H1 (cell line): Measurements from ENCODE around the gene ENTPD1. TPM values are rescaled to one million over a fixed set of nuclear protein-coding genes. Genes with fewer than 3 reads are reported as not detected.

Experiments
- CTCF ChIA-PET: fragments of 300-600 bp; sonication (Branson Sonifier 250); formaldehyde crosslinking; loops from one replicate; lab custom pipeline; 2021; ENCODE audit not compliant: partially characterized antibody; lab: Charles Lee
- POLR2A ChIA-PET: fragments of 300-600 bp; sonication (Branson Sonifier 250); formaldehyde crosslinking; loops from one replicate; lab custom pipeline; 2021; ENCODE audit warnings: inconsistent platforms; ENCODE audit not compliant: partially characterized antibody; lab: Charles Lee
- DNase-seq, 2 experiments: peaks; one replicate each; pipeline versions ENCODE4 v3.0.0 to v3.0.0-alpha.2; 2010 to 2022; ENCODE audit warnings: low spot score in 2 of 2, low read depth in 1 of 2, mixed read lengths in 1 of 2
- FAIRE-seq: peaks from 2 replicates; lab custom pipeline; 2011; peaks lifted over from hg19 to GRCh38; lab: Jason Lieb, UNC
- H2AFZ ChIP-seq: 2 replicates; pipeline ENCODE4 v1.8.1; 2012; ENCODE audit warnings: low read length, inconsistent platforms
- H2AK5ac ChIP-seq: 2 replicates; pipeline ENCODE4 v1.6.1; 2013; ENCODE audit warnings: low read depth, low read length
- H2BK120ac ChIP-seq: replicated peaks from 2 replicates; pipeline ENCODE3; 2013; ENCODE audit warnings: low read depth, low read length, inconsistent platforms
- H2BK12ac ChIP-seq: 2 replicates; pipeline ENCODE4 v1.6.1; 2013; ENCODE audit warnings: low read depth, low read length
- H2BK15ac ChIP-seq: 2 replicates; pipeline ENCODE4 v1.6.1; 2013; ENCODE audit warnings: low read length
- H2BK20ac ChIP-seq: 2 replicates; pipeline ENCODE4 v1.6.1; 2013; ENCODE audit warnings: low read length
- H2BK5ac ChIP-seq: 2 replicates; pipeline ENCODE4 v1.6.1; 2013; ENCODE audit warnings: low read depth, low read length
- H3K14ac ChIP-seq: 2 replicates; pipeline ENCODE4 v1.6.1; 2013; ENCODE audit warnings: inconsistent platforms; ENCODE audit not compliant: insufficient read length
- H3K18ac ChIP-seq: 2 replicates; pipeline ENCODE4 v1.6.1; 2013; ENCODE audit warnings: low read length; ENCODE audit errors: extremely low read depth
- H3K23ac ChIP-seq: 2 replicates; pipeline ENCODE4 v1.6.1; 2013; ENCODE audit warnings: inconsistent platforms; ENCODE audit not compliant: insufficient read length
- H3K23me2 ChIP-seq: 2 replicates; pipeline ENCODE4 v1.6.1; 2013; ENCODE audit warnings: low read depth, low read length
- H3K27ac ChIP-seq: 2 replicates; pipeline ENCODE4 v1.6.1; 2011; ENCODE audit warnings: low read depth, low read length, inconsistent platforms
- H3K27me3 ChIP-seq, 4 experiments: replicated peaks in 1 of 4; 1 replicate in 1 of 4; 2 replicates in 3 of 4; pipeline versions ENCODE4 v1.6.1 to v1.8.1; 2011 to 2013; ENCODE audit warnings: low read length in 3 of 4, mild to moderate bottlenecking in 3 of 4, inconsistent platforms in 2 of 4, mixed read lengths in 2 of 4, moderate library complexity in 1 of 4; ENCODE audit not compliant: control insufficient read depth in 3 of 4, insufficient read depth in 3 of 4; ENCODE audit errors: extremely low read depth in 1 of 4
- H3K36me3 ChIP-seq, 4 experiments: 2 replicates each; pipeline versions ENCODE4 v1.6.1 to v1.8.1; 2011 to 2013; ENCODE audit warnings: mild to moderate bottlenecking in 4 of 4, low read length in 3 of 4, moderate library complexity in 2 of 4, control low read depth in 1 of 4, inconsistent platforms in 1 of 4; ENCODE audit not compliant: insufficient read depth in 4 of 4, control insufficient read depth in 2 of 4
- H3K4ac ChIP-seq: replicated peaks from 2 replicates; pipeline ENCODE3; 2013; ENCODE audit warnings: low read length, low read depth, mixed read lengths, inconsistent platforms; ENCODE audit not compliant: insufficient read length
- H3K4me1 ChIP-seq, 4 experiments: replicated peaks in 1 of 4; 1 replicate in 1 of 4; 2 replicates in 3 of 4; pipeline versions ENCODE4 v1.6.1 to v1.8.1; 2011 to 2013; ENCODE audit warnings: low read length in 3 of 4, inconsistent platforms in 2 of 4, mixed read lengths in 1 of 4; ENCODE audit not compliant: insufficient read depth in 4 of 4, control insufficient read depth in 3 of 4
- H3K4me2 ChIP-seq, 2 experiments: 2 replicates each; pipeline versions ENCODE4 v1.6.1 to v1.8.1; 2011 to 2013; ENCODE audit warnings: low read depth in 2 of 2, low read length in 2 of 2, control low read depth in 1 of 2, inconsistent platforms in 1 of 2, mild to moderate bottlenecking in 1 of 2; ENCODE audit not compliant: insufficient read depth in 1 of 2
- H3K4me3 ChIP-seq, 4 experiments: fragments of 200-600, 300-600 bp in 1 of 4; sonication (generic), shearing (Covaris generic), sonication (Bioruptor Twin) in 1 of 4; 2 replicates each; pipeline versions ENCODE4 v1.5.1 to v1.8.1; 2011 to 2016; ENCODE audit warnings: low read length in 4 of 4, low read depth in 3 of 4, control low read depth in 2 of 4, inconsistent platforms in 2 of 4, mild to moderate bottlenecking in 2 of 4, mixed read lengths in 1 of 4, moderate library complexity in 1 of 4; ENCODE audit not compliant: insufficient read depth in 2 of 4; ENCODE audit errors: extremely low read depth in 1 of 4
- H3K56ac ChIP-seq: replicated peaks from 2 replicates; pipeline ENCODE3; 2013; ENCODE audit warnings: low read depth, mild to moderate bottlenecking, mixed read lengths, low read length, inconsistent platforms; ENCODE audit not compliant: insufficient read length
- H3K79me1 ChIP-seq: 2 replicates; pipeline ENCODE4 v1.6.1; 2013; ENCODE audit warnings: low read depth, low read length, control low read depth
- H3K79me2 ChIP-seq, 2 experiments: 2 replicates each; pipeline versions ENCODE4 v1.6.1 to v1.8.1; 2012 to 2013; ENCODE audit warnings: low read length in 2 of 2, mild to moderate bottlenecking in 2 of 2, inconsistent platforms in 1 of 2; ENCODE audit not compliant: insufficient read depth in 2 of 2, control insufficient read depth in 1 of 2
- H3K9ac ChIP-seq, 4 experiments: replicated peaks in 1 of 4; 1 replicate in 1 of 4; 2 replicates in 3 of 4; pipeline versions ENCODE4 v1.6.1 to v1.8.1; 2011 to 2013; ENCODE audit warnings: low read depth in 3 of 4, low read length in 3 of 4, control low read depth in 2 of 4, mild to moderate bottlenecking in 2 of 4, moderate library complexity in 2 of 4, inconsistent platforms in 1 of 4; ENCODE audit errors: extremely low read depth in 1 of 4
- H3K9me3 ChIP-seq, 2 experiments: 2 replicates each; pipeline versions ENCODE4 v1.6.1 to v1.8.1; 2012 to 2013; ENCODE audit warnings: mild to moderate bottlenecking in 2 of 2, moderate library complexity in 2 of 2, control low read depth in 1 of 2, inconsistent platforms in 1 of 2, low read depth in 1 of 2, low read length in 1 of 2, mixed read lengths in 1 of 2; ENCODE audit not compliant: insufficient read depth in 2 of 2
- H4K20me1 ChIP-seq, 2 experiments: replicated peaks in 1 of 2; 2 replicates each; pipeline versions ENCODE3 to v1.8.1; 2011 to 2013; ENCODE audit warnings: inconsistent platforms in 2 of 2, low read length in 2 of 2, mild to moderate bottlenecking in 1 of 2; ENCODE audit not compliant: insufficient read depth in 2 of 2, control insufficient read depth in 1 of 2
- H4K5ac ChIP-seq: 2 replicates; pipeline ENCODE4 v1.6.1; 2013; ENCODE audit warnings: low read length, low read depth, mixed read lengths, inconsistent platforms; ENCODE audit not compliant: insufficient read length
- H4K8ac ChIP-seq: 2 replicates; pipeline ENCODE4 v1.8.0; 2013; ENCODE audit warnings: mild to moderate bottlenecking, moderate library complexity, low read length, inconsistent platforms; ENCODE audit not compliant: insufficient read depth; ENCODE audit errors: extremely low read depth
- H4K91ac ChIP-seq: replicated peaks from 2 replicates; pipeline ENCODE3; 2013; ENCODE audit warnings: low read length, mixed read lengths, inconsistent platforms; ENCODE audit not compliant: insufficient read length
- CBX5 ChIP-seq: fragments of 300-800, 300-1000 bp; sonication (generic); IDR thresholded peaks from 2 replicates; pipeline ENCODE4 v1.7.1; 2016; ENCODE audit warnings: antibody characterized with exemption, low read length, low read depth
- CTCF ChIP-seq, 3 experiments: IDR thresholded peaks; 1 replicate in 2 of 3; 2 replicates in 1 of 3; pipeline versions ENCODE4 v1.5.1 to v1.6.1; 2011; ENCODE audit warnings: low read length in 3 of 3, mild to moderate bottlenecking in 3 of 3, inconsistent platforms in 2 of 3, low read depth in 1 of 3, moderate library complexity in 1 of 3; ENCODE audit not compliant: insufficient read depth in 1 of 3; ENCODE audit errors: control extremely low read depth in 1 of 3
- KDM1A ChIP-seq: fragments of 200-600, 300-600 bp; sonication (generic); IDR thresholded peaks from 2 replicates; pipeline ENCODE4 v1.7.1; 2016; ENCODE audit warnings: mild to moderate bottlenecking, low read length, borderline replicate concordance
- POU5F1 ChIP-seq: IDR thresholded peaks from 2 replicates; pipeline ENCODE4 v1.6.1; 2011; ENCODE audit warnings: low read depth, mild to moderate bottlenecking, low read length, moderate library complexity
- RAD21 ChIP-seq, 2 experiments: IDR thresholded peaks in 1 of 2; conservative IDR thresholded peaks in 1 of 2; 2 replicates each; pipeline ENCODE4 v1.6.1; 2011; ENCODE audit warnings: low read depth in 2 of 2, low read length in 2 of 2, improper control_type of control experiment in 1 of 2, inconsistent platforms in 1 of 2, mild to moderate bottlenecking in 1 of 2, moderate library complexity in 1 of 2
- SAP30 ChIP-seq: fragments of 300-600 bp; sonication (generic); IDR thresholded peaks from 2 replicates; pipeline ENCODE4 v1.7.1; 2012; ENCODE audit warnings: low read length, moderate library complexity, mild to moderate bottlenecking, inconsistent platforms; ENCODE audit not compliant: insufficient read depth, insufficient replicate concordance
- SIX5 ChIP-seq: IDR thresholded peaks from 2 replicates; pipeline ENCODE4 v1.6.1; 2011; ENCODE audit warnings: mild to moderate bottlenecking, low read depth, low read length
- TAF7 ChIP-seq: optimal IDR thresholded peaks from 2 replicates; pipeline ENCODE3; 2011; ENCODE audit warnings: low read depth, mild to moderate bottlenecking, inconsistent platforms, low read length, moderate library complexity, borderline replicate concordance
- WGBS, 2 experiments: shearing (Covaris generic) in 1 of 2; methylation state at CpG; one replicate each; pipeline versions ENCODE4 v1.1.6 to v1.1.7; 2013 to 2015; ENCODE audit warnings: low lambda C conversion rate in 2 of 2, mixed read lengths in 2 of 2, inconsistent platforms in 1 of 2, low coverage in 1 of 2, missing lambda C conversion rate in 1 of 2; ENCODE audit not compliant: insufficient replicate concordance in 2 of 2, insufficient coverage in 1 of 2, insufficient read length in 1 of 2; ENCODE audit errors: extremely low coverage in 1 of 2, missing lambda C conversion rate in 1 of 2; 5-methylcytosine and 5-hydroxymethylcytosine counted together
- polyA plus RNA-seq, 7 experiments: library from polyadenylated mRNA; depleted of rRNA in 3 of 7; stranded (reverse) in 5 of 7; unstranded in 2 of 7; fragments of >200 nt in 5 of 7; fragments of 200-250 nt in 2 of 7; gene quantifications; 1 replicate in 5 of 7; 2 replicates in 1 of 7; 4 replicates in 1 of 7; pipeline versions ENCODE4 v1.2.1 to v1.2.3, GENCODE V29; 2011 to 2013; ENCODE audit warnings: missing spikeins in 2 of 7, mixed read lengths in 2 of 7
- total RNA-seq: library from RNA; stranded (reverse); fragmentation: NEBNext Ultra II Directional; extraction: Animal tissue kit (Norgen Biotek cat#: 25700); gene quantifications from 2 replicates; pipeline ENCODE4 v1.2.1, GENCODE V29; 2021

ENTPD1 gene
- total and polyA plus RNA-seq, 2 of the 8 experiments (the other 6 are each of a cell fraction or from before 2014, with no cell fraction given) = 2.2 to 2.5 TPM

- no peak overlapping the region for H2AFZ ChIP-seq
- no peak overlapping the region for H3K4me2 ChIP-seq
These were observed 109.2 kb downstream of the ENTPD1 start for GRCh38 chr10:95864906-95865813.

More at GRCh38 chr10:95864906-95865813, 109.2 kb downstream of the ENTPD1 start:
- no peak overlapping the region for H3K27ac ChIP-seq
- no peak overlapping the region for H3K9ac ChIP-seq
- CTCF ChIA-PET = interaction anchor here (0.7 to 5.7 kb wide), 31 partner anchors 9 to 599 kb away, joined by 3 to 63 read pairs (median 4); partner anchors contain the start of gene TCTN3
- no peak overlapping the region for H2AK5ac ChIP-seq
- peak; percentile 84 for FAIRE-seq
- H3K4me1 ChIP-seq = no peaks in the 10 kb centered on the region
- WGBS, 2 experiments = 55% methylated on average over 7 of the region's 7 CpGs; no CpG with 5 or more reads in 1 of the 2 experiments
- H2BK120ac ChIP-seq = no peak overlapping the region
- H3K23ac ChIP-seq = no peak overlapping the region
- H2BK20ac ChIP-seq = no peak overlapping the region
- H2BK12ac ChIP-seq = no peak overlapping the region
- H2BK15ac ChIP-seq = no peak overlapping the region
- no peak for TF ChIP-seq POU5F1
- TF ChIP-seq SIX5 = no peak
- peak; percentile 47 to 87 (median 75) for TF ChIP-seq CTCF (IDR thresholded peaks at IDR 0.05; ENCODE audit: control extremely low read depth in 1 of 3, insufficient read depth in 1 of 3, low read depth in 1 of 3, low read length in 3 of 3)
- peak; percentile 90 to 91 for TF ChIP-seq RAD21 (IDR thresholded peaks at IDR 0.05 in 1 of 2, conservative IDR thresholded peaks at IDR 0.05 in 1 of 2; ENCODE audit: low read depth in 2 of 2, low read length in 2 of 2)
- no peak for TF ChIP-seq TAF7
- TF ChIP-seq SAP30 = no peak
- no peak for TF ChIP-seq KDM1A
- TF ChIP-seq CBX5 = no peak
- TF ChIP-seq, all 59 proteins: peak for 2
- no peak for DNase-seq
- H3K4me3 ChIP-seq = no peak overlapping the region
- no peak overlapping the region for H4K91ac ChIP-seq
- no peaks in the 10 kb centered on the region for H3K23me2 ChIP-seq
- H3K79me2 ChIP-seq = no peaks in the 10 kb centered on the region
- H3K4ac ChIP-seq = no peak overlapping the region
- no peaks in the 10 kb centered on the region for H3K27me3 ChIP-seq
- no peak overlapping the region for H2BK5ac ChIP-seq
- H3K14ac ChIP-seq = no peak overlapping the region
- no peak overlapping the region for H3K18ac ChIP-seq
- H4K5ac ChIP-seq = no peak overlapping the region
- POLR2A ChIA-PET = no interaction called here
- no peak overlapping the region for H4K8ac ChIP-seq
- no peaks in the 10 kb centered on the region for H4K20me1 ChIP-seq
- H3K9me3 ChIP-seq = no peaks in the 10 kb centered on the region
- H3K56ac ChIP-seq = no peak overlapping the region
- no peaks in the 10 kb centered on the region for H3K79me1 ChIP-seq
- peaks cover 0 to 2% (median 0%) of the 10 kb centered on the region in 4 experiments; a peak in 1 of 8 replicates for H3K36me3 ChIP-seq
